GM08714 (cell line): Measurements from ENCODE around the gene ZDHHC8.

Experiments
- H3K4me3 ChIP-seq: fragments of 200-500 bp; sonication (Bioruptor generic); 2 replicates; pipeline ENCODE4 v1.5.1; 2014; ENCODE audit warnings: mild to moderate bottlenecking, low read length, inconsistent platforms
- ZNF274 ChIP-seq: IDR thresholded peaks from 2 replicates; pipeline ENCODE4 v1.6.1; 2012; ENCODE audit warnings: mild to moderate bottlenecking, low read depth, low read length

Gene ZDHHC8

DNA sequence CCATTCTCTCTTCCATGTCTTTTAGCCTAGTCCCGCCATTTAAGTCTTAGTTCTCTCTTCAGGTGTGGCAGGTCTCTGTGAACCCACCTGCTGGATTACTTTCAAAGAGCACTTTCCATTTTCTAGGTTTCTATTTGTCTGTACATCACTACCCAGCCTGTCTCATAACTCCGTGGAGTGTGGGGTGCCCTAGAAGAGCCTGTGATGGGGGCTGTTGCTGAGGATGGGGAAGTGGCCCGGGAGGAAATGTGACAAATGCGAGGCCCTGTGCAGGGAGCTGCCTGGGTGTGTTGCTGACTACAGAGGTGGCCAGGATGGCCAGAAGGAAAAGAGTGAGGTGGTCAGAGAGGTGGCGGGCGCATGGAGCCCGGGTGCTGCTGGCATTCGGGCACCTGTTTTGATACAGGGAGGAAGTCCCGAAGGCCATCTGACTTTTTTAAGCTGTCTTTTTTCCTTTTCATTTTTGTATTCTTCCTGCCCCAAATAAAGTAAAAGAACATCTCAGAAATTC, 40.8 kb upstream of the ZDHHC8 start:
- H3K4me3 ChIP-seq, result no peak overlapping the region
- TF ChIP-seq ZNF274, result no peak

DNA sequence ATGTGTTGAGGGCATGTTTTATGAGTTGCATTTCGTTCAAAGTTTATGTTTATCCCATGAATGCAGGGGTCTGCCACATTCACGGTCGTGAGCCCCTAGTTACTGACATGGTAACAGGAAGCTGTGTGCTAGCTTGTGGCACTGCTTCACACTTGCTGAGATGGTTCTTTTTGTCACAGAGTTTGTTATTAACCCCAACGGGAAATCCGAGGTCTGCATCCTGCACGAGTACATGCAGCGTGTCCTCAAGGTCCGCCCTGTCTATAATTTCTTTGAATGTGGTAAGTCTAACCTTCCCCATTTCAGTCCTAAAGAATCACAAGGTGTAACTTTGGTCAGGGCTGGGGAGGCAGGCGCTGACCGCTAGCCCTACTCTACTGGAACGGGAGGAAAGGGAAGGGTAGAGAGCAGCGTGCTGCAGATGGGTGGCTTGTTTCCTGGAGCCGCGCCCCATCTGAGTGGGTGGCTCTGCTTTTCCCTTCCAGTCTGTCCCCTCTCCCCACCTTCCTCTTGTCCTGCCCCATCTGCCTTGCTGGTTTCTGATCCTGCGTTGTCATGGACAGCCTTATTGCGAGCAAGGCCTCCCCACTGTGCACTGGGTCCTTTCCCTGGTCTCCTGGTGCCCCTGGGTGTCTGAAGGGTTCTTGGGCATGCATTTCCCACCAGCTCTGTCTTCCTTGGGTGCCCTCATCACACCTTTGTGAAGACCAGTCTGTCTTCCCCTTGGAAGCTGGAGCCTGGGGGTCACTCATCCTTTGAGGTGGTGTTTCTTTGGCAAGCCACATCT, 39.7 kb upstream of the ZDHHC8 start:
- H3K4me3 ChIP-seq, result no peak overlapping the region
- no peak for TF ChIP-seq ZNF274

DNA sequence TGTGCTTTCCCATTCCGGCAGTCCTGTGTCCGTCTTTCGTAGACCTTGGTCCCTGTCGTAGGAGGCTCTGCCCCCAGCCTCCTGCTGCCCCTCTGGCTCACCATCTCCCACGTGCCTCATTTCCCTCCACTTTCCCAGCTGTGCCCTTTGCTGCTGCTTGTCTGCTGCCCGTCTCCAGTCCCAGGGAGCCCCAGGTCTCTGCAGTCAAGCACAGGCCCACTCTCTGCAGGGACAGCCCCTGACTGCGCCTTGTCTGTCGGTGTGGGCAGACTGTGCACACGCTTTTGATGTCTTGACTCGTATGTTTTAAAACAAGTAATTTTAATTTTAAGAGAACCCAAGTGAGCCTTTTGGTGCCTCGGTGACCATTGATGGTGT, 39.1 kb upstream of the ZDHHC8 start:
- no peak overlapping the region for H3K4me3 ChIP-seq
- no peak for TF ChIP-seq ZNF274

DNA sequence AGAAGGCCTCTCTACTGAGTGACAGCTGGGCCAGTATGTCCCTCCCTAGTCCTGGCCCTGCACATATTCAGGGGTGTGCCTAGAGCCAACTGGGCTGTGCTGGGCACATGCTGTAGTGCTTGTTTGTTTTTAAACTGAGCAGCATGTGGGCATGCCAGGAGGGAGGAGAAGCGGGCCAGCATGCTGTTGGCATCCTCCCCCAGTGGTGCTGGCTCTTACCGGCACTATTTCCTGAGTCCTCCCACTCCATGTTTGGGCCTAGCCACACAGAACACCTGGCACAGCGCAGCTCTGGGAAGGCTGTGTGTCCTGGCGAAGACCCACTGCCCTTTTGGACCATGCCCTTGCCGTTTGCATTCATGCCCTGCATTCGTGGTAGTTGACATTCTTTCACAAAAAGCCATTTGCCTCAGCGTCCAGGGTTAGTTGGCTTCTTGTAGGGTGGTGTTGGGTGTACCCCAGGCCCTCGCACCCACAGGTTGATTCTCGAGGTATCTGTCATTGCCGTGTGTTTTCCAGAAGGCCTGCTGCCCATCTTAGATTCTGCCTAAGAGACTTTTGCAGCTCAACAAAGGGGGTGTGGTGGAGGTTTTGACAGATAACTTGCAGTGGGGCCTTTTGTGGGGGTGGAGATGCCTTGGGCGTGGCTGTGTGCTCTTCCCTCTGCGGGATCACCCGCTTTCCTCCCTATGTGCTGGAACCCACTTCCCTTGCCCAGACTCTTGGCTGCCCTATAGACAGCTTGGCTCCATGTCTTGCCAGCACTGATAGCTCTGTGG, 38.0 kb upstream of the ZDHHC8 start:
- no peak overlapping the region for H3K4me3 ChIP-seq
- TF ChIP-seq ZNF274, result no peak

DNA sequence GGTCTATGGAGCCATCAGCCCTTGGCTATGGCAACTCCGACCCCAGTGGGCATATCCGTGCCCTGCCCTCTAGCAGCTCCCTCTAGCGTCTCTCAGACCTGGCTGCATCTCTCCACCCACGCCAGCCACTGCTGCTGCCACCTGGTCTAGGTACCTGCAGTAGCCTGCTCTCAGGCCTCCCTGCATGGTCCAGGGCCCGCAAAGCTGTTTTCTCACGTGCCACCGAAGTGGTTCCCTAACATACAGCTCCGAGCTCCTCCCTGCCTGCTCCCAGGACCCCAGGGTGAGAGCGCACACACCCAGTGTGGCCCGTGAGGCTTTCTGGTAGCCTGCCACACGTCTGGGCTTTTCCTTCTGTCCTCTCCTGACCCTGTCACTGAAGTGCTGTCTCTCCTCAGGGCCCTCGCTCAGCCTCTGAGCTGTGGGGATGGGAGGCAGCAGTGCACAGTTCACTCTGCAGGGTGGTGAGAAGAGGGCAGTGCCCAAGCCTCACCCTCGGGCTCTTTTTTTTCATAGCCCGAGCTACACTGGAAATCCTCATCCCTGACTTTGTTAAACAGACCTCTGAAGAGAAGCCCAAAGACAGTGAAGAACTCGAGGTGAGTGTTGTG, 37.3 kb upstream of the ZDHHC8 start:
- no peak for TF ChIP-seq ZNF274
- H3K4me3 ChIP-seq, result no peak overlapping the region

DNA sequence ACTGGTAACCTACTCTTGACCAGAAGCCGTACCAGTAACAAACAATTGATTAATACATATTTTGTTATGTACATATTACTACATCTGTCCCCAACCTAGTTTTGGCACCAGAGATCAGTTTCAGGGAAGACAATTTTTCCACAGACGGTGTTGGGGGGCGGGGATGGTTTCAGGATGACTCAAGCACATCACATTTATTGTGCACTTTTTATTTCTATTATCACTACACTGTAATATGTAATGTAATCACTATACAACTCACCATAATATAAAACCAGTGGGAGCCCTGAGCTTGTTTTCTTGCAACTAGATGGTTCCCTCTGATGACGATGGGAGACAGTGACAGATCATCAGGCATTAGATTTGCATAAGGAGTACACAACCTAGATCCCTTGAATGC, 36.1 kb upstream of the ZDHHC8 start:
- no peak for TF ChIP-seq ZNF274
- H3K4me3 ChIP-seq, result no peak overlapping the region

DNA sequence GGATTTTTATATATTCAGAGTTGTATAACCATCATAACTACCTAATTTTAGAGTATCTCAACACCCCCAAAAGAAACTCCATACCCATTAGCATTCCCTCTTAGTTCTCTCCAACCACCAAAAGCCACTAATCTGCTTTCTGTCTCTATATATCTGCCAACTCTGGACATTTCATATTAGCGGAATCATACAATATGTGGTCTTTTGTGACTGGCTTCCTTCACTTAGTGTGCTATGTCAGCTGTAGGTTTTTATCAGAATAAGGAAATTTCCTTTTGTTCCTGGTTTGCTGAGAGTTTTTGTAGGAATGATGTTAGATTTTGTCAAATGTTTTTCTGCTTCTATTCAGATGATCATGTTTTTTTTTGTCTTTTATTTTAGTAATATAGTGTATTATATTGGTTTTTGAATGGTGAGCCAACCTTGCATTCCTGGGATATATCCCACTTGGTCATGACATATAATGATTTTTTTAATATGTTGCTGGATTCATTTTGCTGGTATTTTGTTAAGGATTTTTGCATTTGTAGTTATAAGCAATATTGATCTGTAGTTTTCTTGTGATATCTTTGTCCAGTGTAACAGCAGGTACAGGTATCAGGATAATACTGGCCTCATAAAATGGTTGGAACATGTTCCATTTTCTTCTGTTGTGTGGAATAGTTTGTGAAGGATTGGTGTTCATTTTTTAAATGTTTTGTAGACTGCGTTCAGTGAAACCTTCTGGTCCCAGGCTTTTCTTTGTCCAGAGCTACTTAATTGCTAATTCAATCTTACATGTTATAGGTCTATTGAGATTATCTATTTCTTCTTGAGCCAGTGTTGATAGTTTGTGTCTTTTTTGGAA, 34.8 kb upstream of the ZDHHC8 start:
- no peak overlapping the region for H3K4me3 ChIP-seq
- no peak for TF ChIP-seq ZNF274

DNA sequence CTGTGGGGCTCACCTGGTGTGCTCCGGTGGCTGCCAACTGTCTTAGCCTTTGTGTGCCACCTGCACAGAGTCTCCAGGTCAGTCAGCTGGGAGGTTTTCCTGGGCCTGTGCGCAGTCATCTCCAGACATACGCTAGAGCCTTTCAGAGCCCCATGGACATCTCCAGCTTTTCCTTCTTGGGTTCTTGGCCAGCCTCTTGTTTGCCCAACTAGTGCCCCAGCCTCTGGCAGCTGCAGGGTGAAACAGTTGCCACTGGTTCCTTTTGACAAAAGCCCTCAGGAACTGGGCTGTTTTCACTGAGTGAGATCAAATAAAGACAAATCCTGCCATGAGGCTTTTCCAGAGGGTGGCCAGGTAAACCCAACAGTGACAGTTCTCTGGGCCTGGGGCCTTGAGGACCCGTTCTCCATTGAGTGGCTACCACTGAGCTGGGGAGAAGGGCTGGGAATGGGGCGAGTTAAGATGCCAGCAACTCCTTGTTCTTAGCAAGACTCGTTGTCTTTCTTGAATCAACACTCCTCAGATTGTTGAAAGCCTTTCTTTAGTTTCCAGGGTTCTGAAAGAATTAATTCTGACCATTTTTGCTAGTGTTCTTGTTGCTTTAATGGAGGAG, 32.4 kb upstream of the ZDHHC8 start:
- TF ChIP-seq ZNF274, result no peak
- H3K4me3 ChIP-seq, result no peak overlapping the region

DNA sequence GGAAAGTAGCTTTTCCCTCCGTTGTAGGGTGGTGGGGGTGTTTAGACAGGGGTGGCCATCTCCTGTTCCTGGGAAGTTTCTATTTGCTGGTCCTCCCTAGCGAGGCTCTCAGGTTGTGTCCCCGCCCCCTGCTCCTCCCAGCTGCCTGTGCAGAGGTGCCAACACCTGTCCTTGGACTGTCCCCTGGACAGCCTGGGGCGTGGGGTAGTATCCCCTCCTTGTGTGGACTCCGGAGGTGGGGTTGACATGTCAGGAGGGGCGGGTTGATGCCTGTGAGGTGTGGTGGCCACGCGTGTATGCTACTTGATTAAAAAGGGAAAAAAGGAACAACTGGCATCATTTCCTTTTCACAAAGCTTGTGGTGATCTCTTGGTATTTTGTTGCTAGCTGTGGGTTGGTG, 30.0 kb upstream of the ZDHHC8 start:
- no peak overlapping the region for H3K4me3 ChIP-seq
- no peak for TF ChIP-seq ZNF274

DNA sequence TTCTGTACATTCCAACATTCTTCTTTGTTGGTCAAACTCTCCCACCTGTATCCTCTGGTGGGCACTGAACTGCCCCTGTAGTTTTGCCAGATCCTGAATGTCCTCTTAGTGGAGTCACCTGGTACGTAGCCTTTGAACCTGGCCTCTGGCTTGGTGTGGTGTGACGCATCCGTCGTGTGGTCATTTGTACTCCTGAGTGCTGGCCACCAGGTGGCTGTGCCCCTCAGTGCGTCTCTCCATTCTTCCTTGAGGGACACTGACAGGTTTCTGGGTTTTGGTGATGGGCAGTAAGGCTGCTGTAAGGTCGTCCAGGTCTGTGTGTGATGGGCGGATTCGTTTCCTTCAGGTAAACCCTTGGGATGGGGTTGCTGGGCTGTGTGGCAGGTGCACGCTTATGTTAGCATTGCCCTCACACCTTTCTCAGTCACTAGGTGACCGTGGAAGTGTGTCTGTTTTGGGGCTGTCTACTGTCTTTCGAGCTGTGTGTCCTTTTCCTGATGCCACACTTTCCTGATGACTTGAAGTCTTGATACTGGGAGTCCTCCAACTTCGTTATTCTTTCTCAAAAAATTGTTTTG, 29.3 kb upstream of the ZDHHC8 start:
- TF ChIP-seq ZNF274, result no peak
- H3K4me3 ChIP-seq, result no peak overlapping the region

DNA sequence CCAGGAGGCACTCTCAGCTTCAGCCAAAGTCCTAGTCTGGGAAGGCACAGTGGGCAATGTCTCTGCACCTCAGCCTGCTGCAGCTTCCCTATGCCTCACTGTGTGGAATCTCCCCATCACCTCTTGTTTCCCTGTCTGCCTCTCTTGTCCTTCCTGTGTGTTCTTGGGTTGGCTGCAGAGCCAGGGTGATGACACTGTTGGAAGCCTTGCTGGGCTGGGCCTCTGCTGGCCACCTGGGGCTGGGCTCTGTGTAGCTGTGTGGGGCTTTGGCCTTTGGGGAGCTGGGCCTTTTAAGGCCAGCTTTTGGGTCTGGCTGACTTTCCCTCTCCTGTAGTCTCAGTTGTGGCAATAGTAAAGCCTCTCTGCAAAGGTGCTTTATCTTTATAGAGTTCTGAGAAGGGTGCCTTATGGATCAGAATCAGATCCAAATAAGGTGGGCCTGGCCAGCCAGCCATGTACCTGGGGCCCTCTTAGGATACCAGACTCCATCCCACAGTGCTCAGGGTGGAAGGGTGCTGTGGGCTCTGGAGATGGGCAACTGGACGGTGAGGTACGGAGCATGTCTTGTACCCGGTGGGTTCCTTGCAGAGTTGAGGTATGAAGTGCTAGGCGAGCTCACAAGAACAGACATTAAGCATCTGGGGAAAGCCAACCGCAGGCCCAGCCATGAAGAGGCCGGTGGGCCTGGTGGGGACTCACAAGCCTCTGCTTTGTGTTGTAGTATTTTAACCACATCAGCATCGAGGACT, 26.0 kb upstream of the ZDHHC8 start:
- no peak for TF ChIP-seq ZNF274
- no peak overlapping the region for H3K4me3 ChIP-seq

DNA sequence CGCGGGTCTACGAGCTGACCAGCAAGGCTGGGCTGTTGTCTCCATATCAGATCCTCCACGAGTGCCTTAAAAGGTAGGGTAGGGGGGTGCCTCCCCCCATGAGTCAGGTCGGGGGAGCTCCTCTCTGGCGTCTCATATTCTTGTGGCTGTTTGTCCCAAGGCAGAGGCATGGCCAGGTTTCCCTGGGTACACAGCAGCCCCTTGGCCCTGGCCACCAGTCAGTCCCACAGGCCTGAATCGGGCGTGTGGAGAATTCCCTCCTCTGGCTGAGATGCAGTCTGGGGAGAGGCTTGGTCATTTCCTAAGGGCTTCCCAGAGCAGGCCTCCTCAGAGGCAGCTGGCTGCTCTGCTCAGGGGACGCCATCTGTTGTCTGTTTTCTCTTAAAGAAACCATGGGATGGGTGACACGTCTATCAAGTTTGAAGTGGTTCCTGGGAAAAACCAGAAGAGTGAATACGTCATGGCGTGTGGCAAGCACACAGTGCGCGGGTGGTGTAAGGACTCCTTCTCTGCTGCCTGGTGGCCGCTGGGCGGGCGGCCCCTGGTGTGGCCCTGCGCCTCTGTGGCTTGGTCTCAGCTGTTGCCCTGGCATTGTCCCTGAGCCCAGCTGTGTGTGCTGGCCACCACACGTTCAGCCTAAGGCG, 25.3 kb upstream of the ZDHHC8 start:
- H3K4me3 ChIP-seq, result no peak overlapping the region
- no peak for TF ChIP-seq ZNF274
